Activated naive CD8-positive, alpha-beta T cell treated with anti-CD3 and anti-CD28 coated beads, Interleukin-2, amount 50 U/mL, for 24 hours (primary cell): ENCODE results near the gene GRIN1.

Source experiments
- ATAC-seq: fragments of 150-1000 bp; cut with Tn5 transposase; one replicate; pipeline ENCODE4 v1.10.0; 2021
- DNase-seq: peaks from one replicate; pipeline ENCODE4 v3.0.0; 2021
- H3K27ac Mint-ChIP-seq: one replicate; pipeline ENCODE4 v1.8.0; 2021; ENCODE audit warnings: mild to moderate bottlenecking, mixed read lengths
- H3K27me3 Mint-ChIP-seq: one replicate; pipeline ENCODE4 v1.8.0; 2021; ENCODE audit warnings: mixed read lengths
- H3K36me3 Mint-ChIP-seq: one replicate; pipeline ENCODE4 v1.8.0; 2021; ENCODE audit warnings: low read depth, mixed read lengths
- H3K4me1 Mint-ChIP-seq: one replicate; pipeline ENCODE4 v1.8.0; 2021; ENCODE audit warnings: mixed read lengths
- H3K4me3 Mint-ChIP-seq: one replicate; pipeline ENCODE4 v1.8.0; 2021; ENCODE audit warnings: mild to moderate bottlenecking, moderate library complexity, mixed read lengths
- H3K9me3 Mint-ChIP-seq: one replicate; pipeline ENCODE4 v1.8.0; 2021; ENCODE audit warnings: mixed read lengths

GRIN1 gene

DNA sequence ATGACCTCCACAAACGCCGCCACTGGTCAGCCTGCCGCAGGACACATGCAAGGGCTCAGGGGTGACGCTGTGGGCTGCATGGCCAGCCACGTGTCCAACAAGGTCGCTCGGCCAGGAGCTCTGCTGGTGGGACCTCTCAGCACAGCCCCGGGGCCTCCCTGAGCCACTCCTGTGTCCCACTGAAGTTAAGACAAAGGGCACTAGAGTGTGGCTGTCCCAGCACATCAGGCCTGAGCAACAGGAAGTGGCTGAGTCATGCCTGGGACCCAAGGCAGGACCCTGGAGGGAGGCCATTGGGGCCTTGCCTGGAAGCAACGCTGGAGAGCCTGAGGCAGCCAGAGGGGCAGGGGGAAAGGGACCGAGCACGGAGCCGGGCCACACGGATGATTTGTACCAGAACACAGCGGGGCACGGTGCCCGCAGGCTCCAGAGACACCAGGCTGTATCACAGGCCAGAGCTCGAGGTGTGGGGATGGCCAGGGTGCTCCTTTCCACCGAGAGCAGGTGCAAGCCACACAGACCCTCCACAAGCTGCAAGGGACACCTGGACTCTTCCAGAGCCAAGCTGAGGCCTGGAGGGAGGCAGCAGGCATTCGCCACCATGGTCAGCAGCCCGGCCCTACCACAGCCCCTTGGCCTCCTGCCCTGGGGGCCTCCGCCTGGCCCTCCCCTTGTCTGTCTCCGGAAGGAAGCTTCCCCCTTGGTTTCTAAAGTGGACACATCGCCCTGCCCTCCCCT, 39.4 kb downstream of the GRIN1 start:
- Mint-ChIP-seq H3K9me3 (no peaks in the 10 kb centered on the region), H3K27ac (no peak overlapping the region), H3K36me3 (peaks cover 9% of the 10 kb centered on the region), H3K4me3 (no peak overlapping the region), H3K27me3 (no peaks in the 10 kb centered on the region), H3K4me1 (no peaks in the 10 kb centered on the region)
- no peak for ATAC-seq
- DNase-seq: no peak

DNA sequence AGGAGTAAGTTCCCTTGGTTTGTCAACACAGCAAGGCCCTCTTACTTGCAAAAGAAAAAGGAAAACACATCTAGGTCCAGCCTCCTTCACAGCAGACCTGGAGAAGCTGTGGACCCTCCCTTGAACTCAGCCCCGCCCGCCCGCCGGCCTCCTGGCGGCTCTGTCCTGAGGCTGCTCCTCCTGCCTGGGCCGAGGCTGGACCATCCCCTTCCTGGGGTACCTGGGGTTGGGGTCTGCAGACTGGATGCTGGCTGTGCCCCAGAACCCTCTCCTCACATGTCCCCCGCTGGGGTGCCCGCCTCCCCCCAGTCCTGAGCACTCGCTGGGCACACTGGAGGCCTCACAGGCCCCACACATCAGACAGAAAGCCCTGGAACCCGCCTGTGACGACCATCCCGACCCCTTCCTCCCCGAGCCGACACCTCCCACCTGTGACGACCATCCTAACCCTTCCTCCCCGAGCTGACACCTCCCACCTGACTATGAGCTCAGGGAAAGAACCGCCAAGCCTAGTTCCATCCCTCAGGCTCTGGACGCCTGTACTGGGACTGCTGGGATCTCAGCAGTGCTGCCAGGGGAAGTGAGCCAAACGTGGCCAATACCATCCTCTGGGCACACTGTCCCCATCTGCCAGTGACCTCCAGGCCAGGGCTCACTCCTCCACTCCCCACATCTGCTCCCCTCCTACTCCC, 40.1 kb downstream of the GRIN1 start:
- no peaks in the 10 kb centered on the region for H3K9me3 Mint-ChIP-seq
- H3K4me3 Mint-ChIP-seq: no peak overlapping the region
- ATAC-seq (no peak), DNase-seq (no peak)
- H3K27me3 Mint-ChIP-seq: no peaks in the 10 kb centered on the region
- H3K36me3 Mint-ChIP-seq: peaks cover 10% of the 10 kb centered on the region
- H3K27ac Mint-ChIP-seq: no peak overlapping the region
- H3K4me1 Mint-ChIP-seq: no peaks in the 10 kb centered on the region

DNA sequence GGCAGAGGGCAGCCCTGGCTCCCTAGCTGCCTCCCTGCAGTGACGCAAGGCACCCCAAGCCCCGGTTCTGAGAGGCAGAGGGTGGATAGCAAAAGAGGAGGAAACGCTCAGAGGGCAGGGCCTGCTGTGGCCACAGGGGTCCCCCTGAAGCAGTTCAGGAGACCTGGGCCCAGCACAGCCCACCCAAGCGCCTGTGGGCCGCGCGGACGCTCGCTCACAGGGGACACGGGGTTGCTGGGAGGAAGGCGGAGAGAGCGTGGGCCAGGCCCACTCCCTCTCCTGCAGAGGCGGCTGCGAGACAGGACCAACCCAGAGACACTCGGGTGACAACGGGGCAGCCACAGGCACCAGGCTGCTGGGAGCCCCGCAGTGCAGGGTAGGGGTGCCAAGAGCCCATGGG, 40.8 kb downstream of the GRIN1 start:
- Mint-ChIP-seq H3K27me3 (no peaks in the 10 kb centered on the region), H3K4me3 (no peak overlapping the region), H3K27ac (no peak overlapping the region), H3K36me3 (peaks cover 10% of the 10 kb centered on the region), H3K4me1 (no peaks in the 10 kb centered on the region), H3K9me3 (no peaks in the 10 kb centered on the region)
- DNase-seq (no peak), ATAC-seq (no peak)

DNA sequence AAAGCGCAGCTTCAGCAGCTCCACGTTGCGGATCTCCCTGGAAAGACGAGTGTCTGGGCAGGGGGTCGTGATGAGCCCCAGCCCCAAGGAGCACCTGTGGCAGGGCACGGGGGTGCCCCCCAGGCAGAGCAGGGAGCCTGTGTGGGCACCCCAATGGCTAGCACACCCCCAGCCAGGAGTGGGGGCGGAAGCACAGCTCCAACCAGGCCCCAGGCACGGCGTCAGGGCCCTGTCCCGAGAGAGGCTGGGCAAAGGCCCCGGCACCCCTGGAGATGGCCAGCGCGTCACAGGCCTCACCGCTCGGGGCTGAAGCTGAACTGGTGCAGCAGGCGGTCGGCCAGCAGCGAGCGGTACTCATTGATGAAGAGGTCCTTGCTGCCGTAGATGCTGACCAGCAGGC, 41.5 kb downstream of the GRIN1 start:
- ATAC-seq (no peak), DNase-seq (no peak)
- peaks cover 10% of the 10 kb centered on the region for H3K36me3 Mint-ChIP-seq
- no peaks in the 10 kb centered on the region for H3K27me3 Mint-ChIP-seq
- no peak overlapping the region for H3K27ac Mint-ChIP-seq
- no peaks in the 10 kb centered on the region for H3K9me3 Mint-ChIP-seq
- H3K4me1 Mint-ChIP-seq: no peaks in the 10 kb centered on the region
- no peak overlapping the region for H3K4me3 Mint-ChIP-seq

DNA sequence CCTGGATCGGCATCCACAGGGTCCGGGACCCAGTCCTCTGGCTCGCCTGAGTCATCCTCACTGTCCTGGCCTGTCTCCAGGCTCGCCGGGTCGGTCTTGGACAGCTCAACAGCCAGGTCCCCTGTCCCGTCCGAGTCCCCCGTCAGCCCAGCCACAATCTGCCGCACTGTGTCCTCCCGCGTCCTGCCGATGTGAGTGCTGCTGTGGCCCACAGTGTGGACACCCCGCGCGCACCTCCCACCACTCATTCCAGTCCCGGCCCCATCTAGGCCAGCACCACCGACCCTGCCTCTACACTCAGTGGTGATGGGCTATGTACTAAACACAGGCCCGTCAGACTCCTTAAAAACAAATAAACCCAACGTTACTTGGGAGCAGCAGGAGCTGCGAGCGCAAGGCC, 42.7 kb downstream of the GRIN1 start:
- no peak for ATAC-seq
- Mint-ChIP-seq H3K27ac (no peak overlapping the region), H3K36me3 (peaks cover 10% of the 10 kb centered on the region), H3K27me3 (no peaks in the 10 kb centered on the region), H3K9me3 (no peaks in the 10 kb centered on the region), H3K4me3 (no peak overlapping the region), H3K4me1 (peaks cover 6% of the 10 kb centered on the region)
- DNase-seq: no peak

DNA sequence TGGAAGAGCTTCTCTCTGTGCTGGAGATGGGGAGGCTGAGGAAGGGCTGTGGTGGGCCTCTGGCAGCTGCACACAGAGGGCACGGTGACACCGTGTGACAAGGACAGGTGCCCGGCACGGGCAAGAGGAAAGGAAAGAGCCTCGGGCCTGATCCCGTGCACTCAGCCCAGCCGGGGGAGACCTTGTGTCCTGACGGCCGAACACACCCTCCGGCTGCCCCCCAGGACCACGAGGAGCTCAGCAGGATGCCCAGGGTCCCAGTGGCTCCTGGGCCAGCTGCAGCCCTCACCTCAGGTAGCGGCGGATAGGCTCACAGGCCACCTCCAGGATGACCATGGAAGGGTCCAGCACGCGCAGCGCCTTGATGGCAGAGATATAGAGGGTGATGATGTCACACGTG, 43.9 kb downstream of the GRIN1 start:
- peaks cover 17% of the 10 kb centered on the region for H3K4me1 Mint-ChIP-seq
- DNase-seq: no peak
- H3K9me3 Mint-ChIP-seq: no peaks in the 10 kb centered on the region
- no peak for ATAC-seq
- H3K36me3 Mint-ChIP-seq: peaks cover 10% of the 10 kb centered on the region
- no peaks in the 10 kb centered on the region for H3K27me3 Mint-ChIP-seq
- no peak overlapping the region for H3K27ac Mint-ChIP-seq
- H3K4me3 Mint-ChIP-seq: no peak overlapping the region

DNA sequence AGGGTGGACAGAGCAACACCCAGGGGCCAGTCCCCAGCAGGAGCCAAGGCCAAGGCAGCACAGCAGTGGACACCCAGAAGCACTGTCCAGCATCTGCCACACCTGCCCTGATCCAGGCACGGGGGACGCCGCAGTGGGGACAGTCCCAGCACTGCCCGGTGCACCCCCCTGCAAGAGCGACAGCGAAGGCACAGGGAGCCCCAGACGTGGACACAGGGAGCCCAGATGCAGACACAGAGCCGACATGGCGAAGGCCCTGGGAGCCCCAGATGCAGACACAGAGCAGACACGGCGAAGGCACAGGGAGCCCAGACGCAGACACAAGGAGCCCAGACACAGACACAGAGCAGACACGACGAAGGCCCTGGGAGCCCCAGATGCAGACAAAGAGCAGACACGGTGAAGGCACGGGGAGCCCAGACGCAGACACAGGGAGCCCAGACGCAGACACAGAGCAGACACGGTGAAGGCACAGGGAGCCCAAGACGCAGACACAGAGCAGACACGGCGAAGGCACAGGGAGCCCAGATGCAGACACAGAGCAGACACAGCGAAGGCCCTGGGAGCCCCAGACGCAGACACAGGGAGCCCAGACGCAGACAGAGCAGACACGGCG, 45.1 kb downstream of the GRIN1 start:
- H3K27me3 Mint-ChIP-seq: no peaks in the 10 kb centered on the region
- peaks cover 21% of the 10 kb centered on the region for H3K4me1 Mint-ChIP-seq
- H3K4me3 Mint-ChIP-seq: no peak overlapping the region
- DNase-seq: no peak
- no peak for ATAC-seq
- H3K36me3 Mint-ChIP-seq: peaks cover 11% of the 10 kb centered on the region
- no peaks in the 10 kb centered on the region for H3K9me3 Mint-ChIP-seq
- H3K27ac Mint-ChIP-seq: no peak overlapping the region

DNA sequence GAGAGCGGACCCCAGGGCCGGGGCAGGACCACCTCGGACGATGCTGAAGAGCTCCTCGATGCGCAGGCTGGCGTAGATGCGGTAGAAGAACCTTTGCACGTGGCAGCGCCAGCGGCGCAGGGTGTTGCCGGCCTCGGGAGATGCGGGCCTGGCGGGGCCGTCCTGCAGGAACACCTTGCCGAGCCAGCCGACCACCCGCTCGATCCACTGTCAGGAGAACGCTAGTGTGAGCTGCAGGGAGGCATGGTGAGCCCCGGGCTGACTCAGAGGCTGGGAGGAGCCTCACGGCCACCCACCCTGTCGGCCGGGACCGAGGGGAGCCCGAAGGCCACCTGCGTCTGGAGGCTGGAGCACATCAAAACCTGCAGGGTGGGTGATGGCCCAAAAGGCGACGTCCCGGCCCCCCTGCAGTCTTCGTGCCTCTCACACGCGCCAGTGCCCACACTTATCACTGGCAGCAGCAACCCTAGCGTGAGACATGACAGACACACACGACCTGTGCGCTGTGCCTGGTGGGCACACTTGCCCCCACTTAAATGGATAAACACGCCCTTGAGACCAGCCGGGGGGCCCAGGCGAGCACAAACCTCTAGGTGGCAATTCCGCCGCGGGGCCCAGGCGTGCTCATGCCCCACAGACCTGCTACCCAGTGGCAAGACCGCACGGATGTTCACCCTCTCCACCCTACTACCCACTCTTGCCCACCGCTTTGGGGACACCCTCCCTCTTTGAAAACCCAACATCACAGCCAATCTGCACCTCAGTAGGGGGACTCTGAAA, 46.1 kb downstream of the GRIN1 start:
- H3K9me3 Mint-ChIP-seq: no peaks in the 10 kb centered on the region

DNA sequence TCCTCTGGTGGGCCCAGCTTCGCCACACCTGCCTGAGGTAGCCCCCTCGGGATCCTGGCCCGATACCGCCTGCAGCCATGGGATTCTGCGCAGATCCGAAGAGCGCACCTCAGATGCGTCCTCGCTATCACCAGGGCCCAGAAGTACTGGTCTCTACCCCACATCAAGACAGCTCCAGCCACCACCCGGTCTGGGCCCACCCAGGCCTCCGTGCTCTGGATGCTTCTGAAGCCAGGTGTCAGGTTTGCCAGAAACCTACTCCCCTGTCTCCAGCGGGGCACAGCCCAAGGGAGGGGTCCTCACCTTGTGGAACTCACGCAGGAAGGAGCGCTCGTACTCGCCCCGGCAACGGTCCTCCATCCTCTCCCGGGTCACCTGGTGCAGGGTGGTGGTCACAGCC, 47.0 kb downstream of the GRIN1 start:
- peaks cover 13% of the 10 kb centered on the region for H3K36me3 Mint-ChIP-seq
- ATAC-seq: no peak
- H3K4me3 Mint-ChIP-seq: no peak overlapping the region
- no peaks in the 10 kb centered on the region for H3K9me3 Mint-ChIP-seq
- H3K27ac Mint-ChIP-seq: no peak overlapping the region
- H3K27me3 Mint-ChIP-seq: no peaks in the 10 kb centered on the region
- no peak for DNase-seq
- H3K4me1 Mint-ChIP-seq: peaks cover 37% of the 10 kb centered on the region

More for the DNA sequence above, 46.1 kb downstream of the GRIN1 start:
- DNase-seq: no peak
- no peak for ATAC-seq
- peaks cover 9% of the 10 kb centered on the region for H3K36me3 Mint-ChIP-seq
- H3K27me3 Mint-ChIP-seq: no peaks in the 10 kb centered on the region
- H3K4me3 Mint-ChIP-seq: no peak overlapping the region
- H3K27ac Mint-ChIP-seq: no peak overlapping the region
- H3K4me1 Mint-ChIP-seq: peaks cover 31% of the 10 kb centered on the region

DNA sequence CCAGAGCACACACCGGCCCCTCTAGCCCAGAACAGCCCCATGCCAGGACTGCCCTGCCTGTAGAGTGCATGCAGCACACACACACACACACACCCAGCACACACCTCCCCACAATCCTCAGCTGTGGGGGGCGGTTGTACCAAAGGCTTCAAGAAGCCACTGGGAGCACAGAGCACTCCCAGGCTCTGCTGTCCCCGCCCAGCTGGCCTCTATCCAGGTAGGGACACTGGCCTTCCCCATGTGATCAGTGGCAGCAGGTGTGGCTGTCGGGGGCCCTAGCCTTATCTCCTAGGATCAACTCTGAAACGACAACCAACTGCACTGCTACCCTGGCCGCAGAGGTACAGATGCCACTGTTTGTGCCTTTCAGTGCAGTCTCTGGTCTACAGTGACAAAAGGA, 47.4 kb downstream of the GRIN1 start:
- H3K4me1 Mint-ChIP-seq: peaks cover 38% of the 10 kb centered on the region
- no peaks in the 10 kb centered on the region for H3K9me3 Mint-ChIP-seq
- no peaks in the 10 kb centered on the region for H3K27me3 Mint-ChIP-seq
- H3K36me3 Mint-ChIP-seq: peaks cover 15% of the 10 kb centered on the region
- ATAC-seq: no peak
- no peak overlapping the region for H3K27ac Mint-ChIP-seq
- no peak for DNase-seq
- H3K4me3 Mint-ChIP-seq: peak overlapping the region; percentile 92

DNA sequence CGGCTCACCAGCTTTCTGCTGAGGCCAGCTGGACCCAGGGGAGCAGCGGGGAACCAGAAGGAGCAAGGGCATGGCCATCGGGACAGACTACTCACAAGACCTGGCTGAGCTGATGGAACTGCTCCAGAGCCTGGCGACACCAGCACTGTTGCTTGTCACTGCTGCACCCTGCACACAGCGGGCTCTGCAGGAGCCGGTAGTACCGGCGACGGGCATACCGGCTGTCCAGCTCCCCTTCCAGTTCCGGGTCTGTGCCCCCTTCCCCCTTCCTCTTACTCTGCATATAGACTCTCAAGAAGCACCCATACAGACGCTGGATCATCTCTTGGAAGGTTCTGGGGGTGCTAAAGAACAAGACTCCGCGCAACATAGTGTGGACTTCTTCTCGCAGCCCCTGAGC, 48.4 kb downstream of the GRIN1 start:
- Mint-ChIP-seq H3K36me3 (peaks cover 11% of the 10 kb centered on the region), H3K27me3 (no peaks in the 10 kb centered on the region), H3K4me3 (peak overlapping the region; percentile 92), H3K27ac (peak overlapping the region; percentile 89), H3K9me3 (no peaks in the 10 kb centered on the region), H3K4me1 (peaks cover 38% of the 10 kb centered on the region)
- ATAC-seq: no peak
- DNase-seq: no peak

DNA sequence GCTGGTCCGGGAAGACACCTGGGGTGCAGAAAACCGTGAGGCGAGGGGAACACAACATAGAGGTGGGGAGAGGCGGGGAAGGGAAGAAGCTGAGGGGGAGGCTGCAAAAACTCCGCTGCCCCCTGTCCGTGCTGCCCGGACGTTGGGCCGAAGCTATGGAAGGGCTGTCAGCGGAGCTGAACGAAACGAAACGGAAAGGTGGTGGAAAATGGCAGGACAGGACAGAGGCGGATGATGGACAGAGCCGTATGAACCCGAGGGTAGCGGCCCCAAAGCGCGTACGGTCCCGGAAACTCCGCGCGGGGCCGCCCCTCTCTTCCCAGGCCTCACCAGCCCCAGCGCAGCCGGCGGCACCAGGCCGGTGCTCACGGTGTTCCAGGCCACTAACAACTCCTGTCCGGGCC, 49.1 kb downstream of the GRIN1 start:
- Mint-ChIP-seq H3K36me3 (peaks cover 11% of the 10 kb centered on the region), H3K9me3 (no peaks in the 10 kb centered on the region), H3K27me3 (no peaks in the 10 kb centered on the region), H3K4me3 (peak overlapping the region; percentile 92), H3K4me1 (peaks cover 38% of the 10 kb centered on the region), H3K27ac (peak overlapping the region; percentile 89)
- ATAC-seq (no peak), DNase-seq (no peak)

DNA sequence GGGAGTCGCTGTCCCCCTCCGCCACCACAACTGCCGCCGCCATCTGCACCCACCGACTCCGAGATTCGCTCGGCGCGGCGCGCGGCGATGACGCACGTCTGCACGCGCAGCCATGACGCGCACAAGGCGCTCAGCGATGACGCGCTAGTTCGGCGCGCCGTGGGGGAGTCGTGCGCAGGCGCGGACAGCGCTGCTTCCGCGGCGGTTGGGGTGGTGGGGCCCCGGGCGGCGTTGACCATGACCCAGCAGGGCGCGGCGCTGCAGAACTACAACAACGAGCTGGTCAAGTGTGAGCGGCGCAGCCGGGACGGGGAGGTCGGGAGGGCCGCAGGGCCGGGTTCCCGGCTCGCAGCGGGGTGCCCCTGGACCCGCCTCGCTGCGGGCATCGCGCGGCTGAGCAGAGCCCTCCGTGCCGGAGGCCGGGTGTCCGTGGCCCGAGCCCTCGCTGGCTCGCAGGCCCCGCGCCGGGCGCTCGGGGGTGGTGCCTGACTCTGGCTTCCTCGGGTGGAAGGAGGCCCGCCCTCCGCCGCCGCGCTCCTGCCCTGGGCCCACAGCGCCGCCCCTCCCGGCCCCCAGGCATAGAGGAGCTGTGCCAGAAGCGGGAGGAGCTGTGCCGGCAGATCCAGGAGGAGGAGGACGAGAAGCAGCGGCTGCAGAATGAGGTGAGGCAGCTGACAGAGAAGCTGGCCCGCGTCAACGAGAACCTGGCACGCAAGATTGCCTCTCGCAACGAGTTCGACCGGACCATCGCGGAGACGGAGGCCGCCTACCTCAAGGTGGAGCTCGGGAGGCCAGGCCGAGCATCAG, 49.7 kb downstream of the GRIN1 start, which contains the start of the genes ANAPC2 and SSNA1:
ANAPC2 (minus strand) TSS at position 71 of the 807 bp plus-strand sequence; CDS start at position 43, 28 bp downstream.
SSNA1 (plus strand) TSS at position 187 of the 807 bp plus-strand sequence; CDS start at position 238, 51 bp downstream.
- Mint-ChIP-seq H3K27ac (peak within 1 kb of the TSS; percentile 91), H3K36me3 (peaks cover 7% of the 10 kb centered on the region), H3K9me3 (no peaks in the 10 kb centered on the region), H3K4me3 (peak within 1 kb of the TSS; percentile 92), H3K27me3 (no peaks in the 10 kb centered on the region), H3K4me1 (peaks cover 38% of the 10 kb centered on the region)
- peak; percentile 97 for DNase-seq
- ATAC-seq: peak; percentile 85
